Esophagus squamous epithelium (tissue), 4 donors: ENCODE data around the gene KLHL11.

Source experiments
- POLR2A ChIP-seq, 4 donors: fragments of 450-650 bp; IDR thresholded peaks; one replicate each; pipeline ENCODE4 v1.6.1; 2017; ENCODE audit warnings: antibody characterized with exemption in 4 of 4, mild to moderate bottlenecking in 4 of 4, moderate library complexity in 3 of 4
- TF ChIP-seq, protein P1 (sequence below), 6 experiments: fragments of 450-650 bp in 4 of 6; fragments of 200-600 bp in 2 of 6; sonication (generic) in 2 of 6; IDR thresholded peaks; one replicate each; pipeline ENCODE4 v1.5.1; 2016 to 2019; ENCODE audit warnings: antibody characterized with exemption in 6 of 6, mild to moderate bottlenecking in 4 of 6, moderate library complexity in 4 of 6

DNA sequence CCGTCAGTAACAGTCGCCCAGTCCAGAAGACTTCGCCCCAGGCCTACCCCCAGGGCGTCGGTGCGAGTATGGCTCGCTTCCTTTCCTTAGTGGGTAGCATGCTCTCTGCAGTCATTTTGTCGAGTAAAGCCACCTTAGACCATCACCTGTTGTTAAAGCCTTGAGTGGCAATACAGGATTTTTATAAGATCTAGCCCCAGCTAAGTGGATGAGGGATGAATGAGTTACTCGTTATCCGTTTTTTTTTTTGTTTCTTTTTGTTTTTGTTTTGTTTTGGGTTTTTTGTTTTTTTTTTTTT, 322 bp upstream of the KLHL11 start:
- TF ChIP-seq, protein P1, sequence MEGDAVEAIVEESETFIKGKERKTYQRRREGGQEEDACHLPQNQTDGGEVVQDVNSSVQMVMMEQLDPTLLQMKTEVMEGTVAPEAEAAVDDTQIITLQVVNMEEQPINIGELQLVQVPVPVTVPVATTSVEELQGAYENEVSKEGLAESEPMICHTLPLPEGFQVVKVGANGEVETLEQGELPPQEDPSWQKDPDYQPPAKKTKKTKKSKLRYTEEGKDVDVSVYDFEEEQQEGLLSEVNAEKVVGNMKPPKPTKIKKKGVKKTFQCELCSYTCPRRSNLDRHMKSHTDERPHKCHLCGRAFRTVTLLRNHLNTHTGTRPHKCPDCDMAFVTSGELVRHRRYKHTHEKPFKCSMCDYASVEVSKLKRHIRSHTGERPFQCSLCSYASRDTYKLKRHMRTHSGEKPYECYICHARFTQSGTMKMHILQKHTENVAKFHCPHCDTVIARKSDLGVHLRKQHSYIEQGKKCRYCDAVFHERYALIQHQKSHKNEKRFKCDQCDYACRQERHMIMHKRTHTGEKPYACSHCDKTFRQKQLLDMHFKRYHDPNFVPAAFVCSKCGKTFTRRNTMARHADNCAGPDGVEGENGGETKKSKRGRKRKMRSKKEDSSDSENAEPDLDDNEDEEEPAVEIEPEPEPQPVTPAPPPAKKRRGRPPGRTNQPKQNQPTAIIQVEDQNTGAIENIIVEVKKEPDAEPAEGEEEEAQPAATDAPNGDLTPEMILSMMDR (IDR thresholded peaks at IDR 0.05): peak in 1 of 6 experiments; percentile 2
- TF ChIP-seq POLR2A (IDR thresholded peaks at IDR 0.05): no peak
